ACHN (cell line): ENCODE data around the gene TAS1R2.
"Not testable (repeated sequence)": the region's sequence is repeated elsewhere in the genome, so short reads cannot be mapped to it uniquely, and the experiment has no call there.

Source experiments
- DNase-seq: peaks from one replicate; pipeline ENCODE4 v3.0.0-alpha.2; 2015
- in situ Hi-C: cut with HindIII; loops from 2 replicates; pipeline ENCODE4 v1.10.0; 2017; ENCODE audit warnings: low sequenced_read_pairs, low pct_ligation_motif_present, low pct_unique_long_range_greater_than_20kb

TAS1R2 gene

DNA sequence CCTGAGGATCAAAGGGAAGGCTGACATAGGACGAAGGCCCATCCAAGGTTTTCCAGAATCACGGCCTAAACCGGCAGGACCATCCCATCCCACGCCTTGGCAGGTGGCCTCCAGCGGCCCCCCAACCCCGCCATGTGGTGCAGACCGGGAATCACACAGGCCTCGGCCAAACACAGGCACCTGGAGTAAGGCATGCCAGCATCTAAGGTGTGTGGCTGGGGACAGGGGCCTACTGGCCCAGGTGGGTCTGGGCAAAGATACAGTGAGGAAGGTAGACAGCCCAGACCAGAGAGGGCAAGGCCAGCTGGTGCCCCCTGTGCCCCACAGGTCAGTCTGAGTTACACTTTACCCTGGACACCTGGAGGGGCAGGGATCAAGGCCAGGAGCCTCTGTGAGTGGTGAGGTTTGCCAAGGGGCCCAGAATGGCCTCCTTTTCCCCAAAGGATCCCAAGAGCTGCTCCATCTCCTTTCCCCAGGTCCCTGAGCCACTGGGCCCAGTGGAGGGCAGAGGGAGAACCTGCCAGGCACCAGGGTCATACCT is 12.7 kb upstream of the TAS1R2 start:
- no peak for DNase-seq
- in situ Hi-C loops: no loop called here

DNA sequence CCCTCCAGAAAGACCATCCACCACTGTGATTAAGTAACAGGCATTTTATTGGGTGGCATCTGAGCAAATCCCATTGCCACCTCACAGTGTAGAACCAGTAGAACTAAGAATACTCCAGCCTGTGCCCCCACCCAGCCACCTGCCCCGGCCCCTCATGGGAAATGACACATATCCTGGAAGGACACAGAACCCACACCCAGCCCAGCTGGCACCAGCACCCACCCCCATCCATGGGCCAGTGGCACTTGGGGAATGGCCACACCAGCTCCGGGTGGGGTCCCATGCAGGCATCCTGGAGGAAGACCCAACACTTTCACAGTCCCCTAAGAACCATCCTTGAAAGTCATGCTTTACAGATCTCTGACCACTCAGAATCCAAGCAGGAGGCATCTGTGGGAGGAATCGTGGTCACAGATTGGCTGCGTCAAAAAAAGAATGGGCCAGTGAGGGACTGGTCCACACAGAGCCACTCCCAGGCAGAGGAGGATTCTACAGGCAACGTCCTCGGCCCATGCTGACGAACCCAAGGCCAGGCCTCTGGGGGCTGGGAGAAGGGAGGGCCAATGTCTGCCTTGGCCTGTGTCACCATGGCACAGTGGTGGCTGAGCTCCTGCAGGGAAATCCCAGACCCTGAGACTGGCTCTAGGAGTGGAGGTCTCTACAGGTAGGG is 12.1 kb upstream of the TAS1R2 start:
- in situ Hi-C loops: no loop called here
- DNase-seq: no peak

DNA sequence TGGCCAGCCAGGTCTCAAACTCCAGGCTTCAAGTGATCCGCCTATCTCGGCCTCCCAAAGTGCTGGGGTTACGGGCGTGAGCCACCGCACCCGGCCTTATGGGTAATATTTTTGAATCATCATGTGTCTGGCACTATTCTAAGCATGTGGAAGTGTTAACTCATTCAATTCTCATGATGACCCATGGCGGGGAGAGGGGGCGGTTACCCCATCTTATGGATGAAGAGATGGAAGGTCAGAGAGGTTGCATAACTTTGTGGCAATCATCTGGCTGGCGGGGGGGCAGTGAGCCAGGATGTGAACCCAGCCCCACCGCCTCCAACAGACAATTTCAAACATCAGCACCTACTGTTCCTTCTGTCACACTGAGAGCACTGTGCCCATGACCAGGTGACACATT is 11.5 kb upstream of the TAS1R2 start:
- in situ Hi-C loops: no loop called here

DNA sequence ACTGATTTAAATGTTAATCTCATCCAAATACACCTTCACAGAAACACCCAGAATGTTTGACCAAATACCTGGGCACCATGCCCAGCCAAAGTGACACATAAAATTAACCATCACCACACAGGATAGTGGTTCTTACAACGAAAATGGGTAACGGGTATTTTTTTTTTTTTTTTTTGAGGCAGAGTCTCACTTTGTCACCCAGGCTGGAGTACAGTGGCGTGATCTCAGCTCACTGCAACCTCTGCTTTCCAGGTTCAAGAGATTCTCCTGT is 11.1 kb upstream of the TAS1R2 start:
- in situ Hi-C loops, DNase-seq: not testable (repeated sequence)

More for the DNA sequence above, 11.5 kb upstream of the TAS1R2 start:
- DNase-seq: no peak

- in situ Hi-C loops: no loop called here
- DNase-seq: no peak
These were observed 10.6 kb upstream of the TAS1R2 start for GRCh38 chr1:18869847-18870594.

GRCh38 chr1:18868801-18869424 is 9.5 kb upstream of the TAS1R2 start:
- DNase-seq: no peak
- in situ Hi-C loops: no loop called here

GRCh38 chr1:18868354-18868753 is 8.9 kb upstream of the TAS1R2 start:
- in situ Hi-C loops: no loop called here
- DNase-seq: no peak

DNA sequence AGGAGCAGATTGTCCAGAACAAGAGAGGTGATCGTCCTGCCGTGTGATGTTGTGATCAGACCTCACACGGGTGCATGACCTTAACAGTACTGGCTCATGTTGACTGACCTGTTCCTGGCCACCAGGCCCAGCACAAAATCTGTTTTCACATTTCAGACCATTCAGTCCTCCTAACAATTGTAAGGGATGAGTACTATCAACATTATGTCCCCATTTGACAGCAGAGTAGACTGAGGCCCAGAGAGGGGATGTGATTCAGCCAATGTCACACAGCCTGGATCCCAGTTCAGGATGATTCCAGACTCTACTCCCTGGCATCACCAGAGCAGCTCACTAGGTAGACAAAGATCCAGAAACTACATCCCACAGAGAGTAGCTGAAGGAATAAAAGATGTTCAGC is 7.4 kb upstream of the TAS1R2 start:
- no peak for DNase-seq
- in situ Hi-C loops: no loop called here

DNA sequence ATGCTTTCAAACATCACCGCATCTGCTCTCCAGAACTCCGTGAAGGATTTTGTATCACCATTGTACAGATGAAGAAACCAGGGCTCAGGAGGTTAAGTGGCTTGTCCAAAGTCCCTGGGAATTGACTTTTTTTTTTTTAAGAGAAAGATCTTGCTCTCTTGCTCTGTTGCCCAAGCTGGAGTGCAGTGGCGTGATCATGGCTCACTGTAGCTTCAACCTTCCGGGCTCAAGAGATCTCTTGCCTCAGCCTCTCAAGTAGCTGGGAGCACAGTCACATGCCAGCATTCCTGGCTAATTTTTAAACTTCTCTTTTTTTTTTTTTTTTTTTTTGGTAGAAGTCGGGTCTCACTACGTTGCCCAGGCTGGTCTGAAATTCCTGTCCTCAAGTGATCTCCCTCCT is 6.9 kb upstream of the TAS1R2 start:
- in situ Hi-C loops: no loop called here
- DNase-seq: no peak

GRCh38 chr1:18865176-18865575 is 5.7 kb upstream of the TAS1R2 start:
- in situ Hi-C loops: no loop called here

GRCh38 chr1:18861590-18861989 is 2.1 kb upstream of the TAS1R2 start:
- in situ Hi-C loops: no loop called here
- no peak for DNase-seq

More at GRCh38 chr1:18865176-18865575, 5.7 kb upstream of the TAS1R2 start:
- DNase-seq: no peak

- in situ Hi-C loops: no loop called here
- DNase-seq: no peak
These were observed 1.6 kb upstream of the TAS1R2 start for GRCh38 chr1:18861082-18861481.

DNA sequence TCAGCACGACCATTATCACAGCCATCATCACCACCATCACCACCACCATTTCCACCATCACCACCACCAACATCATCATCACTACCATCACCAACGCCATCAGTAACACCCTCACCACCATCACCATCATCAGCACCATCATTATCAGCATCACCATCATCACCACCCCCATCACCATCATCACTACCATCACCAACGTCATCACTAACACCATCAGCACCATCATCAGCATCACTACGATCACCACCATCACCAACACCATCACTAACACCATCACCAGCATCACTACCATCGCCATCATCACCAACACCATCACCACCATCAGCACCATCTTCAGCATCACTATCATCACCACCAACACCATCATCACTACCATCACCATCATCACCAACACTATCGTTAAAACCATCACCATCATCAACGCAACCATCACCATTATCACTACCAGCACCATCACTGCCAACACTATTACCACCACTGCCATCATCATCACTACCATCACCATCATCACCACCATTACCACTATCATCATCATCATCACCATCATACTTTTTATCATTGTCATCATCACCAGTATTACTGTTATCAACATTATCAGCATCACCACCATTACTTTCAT is 1.3 kb downstream of the TAS1R2 start:
- in situ Hi-C loops: no loop called here
- no peak for DNase-seq

- no peak for DNase-seq
- in situ Hi-C loops: no loop called here
These were observed 3.0 kb downstream of the TAS1R2 start for GRCh38 chr1:18856435-18856834.

- no peak for DNase-seq
- in situ Hi-C loops: no loop called here
These were observed 3.9 kb downstream of the TAS1R2 start for GRCh38 chr1:18855573-18855972.

GRCh38 chr1:18854331-18855025 is 5.0 kb downstream of the TAS1R2 start:
- no peak for DNase-seq
- in situ Hi-C loops: no loop called here

DNA sequence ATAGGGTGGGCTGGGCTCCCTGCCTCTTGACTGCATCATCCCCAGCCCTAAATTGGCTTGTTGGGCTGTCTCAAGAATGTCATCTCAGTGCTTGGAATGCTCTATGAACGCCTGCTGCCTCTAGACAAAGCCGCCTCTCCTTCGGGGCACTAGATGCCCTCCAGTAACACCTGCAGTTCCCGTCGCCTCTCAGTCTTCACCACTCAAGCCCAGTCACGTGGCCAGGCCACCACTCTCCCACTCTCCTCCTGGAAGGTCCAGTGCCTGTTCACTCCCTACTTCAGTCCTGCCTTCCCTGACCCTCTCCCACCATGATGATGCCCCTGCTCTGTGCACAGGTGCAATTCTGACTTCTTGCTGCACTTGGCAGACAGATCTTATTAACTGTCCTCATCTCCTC is 7.0 kb downstream of the TAS1R2 start:
- in situ Hi-C loops: no loop called here
- DNase-seq: no peak

- no peak for DNase-seq
- in situ Hi-C loops: no loop called here
These were observed 10.2 kb downstream of the TAS1R2 start for GRCh38 chr1:18849261-18849711.

GRCh38 chr1:18847723-18848122 is 11.7 kb downstream of the TAS1R2 start:
- DNase-seq, in situ Hi-C loops: not testable (repeated sequence)
